H1 (cell line): ENCODE data around the gene ATM. TPM values are rescaled to one million over a fixed set of nuclear protein-coding genes. Genes with fewer than 3 reads are reported as not detected.

ENCODE experiments used
- CTCF ChIA-PET: fragments of 300-600 bp; sonication (Branson Sonifier 250); formaldehyde crosslinking; loops from one replicate; lab custom pipeline; 2021; ENCODE audit not compliant: partially characterized antibody; lab: Charles Lee
- POLR2A ChIA-PET: fragments of 300-600 bp; sonication (Branson Sonifier 250); formaldehyde crosslinking; loops from one replicate; lab custom pipeline; 2021; ENCODE audit warnings: inconsistent platforms; ENCODE audit not compliant: partially characterized antibody; lab: Charles Lee
- DNase-seq, 2 experiments: peaks; one replicate each; pipeline versions ENCODE4 v3.0.0 to v3.0.0-alpha.2; 2010 to 2022; ENCODE audit warnings: low spot score in 2 of 2, low read depth in 1 of 2, mixed read lengths in 1 of 2
- FAIRE-seq: peaks from 2 replicates; lab custom pipeline; 2011; peaks lifted over from hg19 to GRCh38; lab: Jason Lieb, UNC
- H2AFZ ChIP-seq: 2 replicates; pipeline ENCODE4 v1.8.1; 2012; ENCODE audit warnings: low read length, inconsistent platforms
- H2AK5ac ChIP-seq: 2 replicates; pipeline ENCODE4 v1.6.1; 2013; ENCODE audit warnings: low read depth, low read length
- H2BK120ac ChIP-seq: replicated peaks from 2 replicates; pipeline ENCODE3; 2013; ENCODE audit warnings: low read depth, low read length, inconsistent platforms
- H2BK12ac ChIP-seq: 2 replicates; pipeline ENCODE4 v1.6.1; 2013; ENCODE audit warnings: low read depth, low read length
- H2BK15ac ChIP-seq: 2 replicates; pipeline ENCODE4 v1.6.1; 2013; ENCODE audit warnings: low read length
- H2BK20ac ChIP-seq: 2 replicates; pipeline ENCODE4 v1.6.1; 2013; ENCODE audit warnings: low read length
- H2BK5ac ChIP-seq: 2 replicates; pipeline ENCODE4 v1.6.1; 2013; ENCODE audit warnings: low read depth, low read length
- H3K14ac ChIP-seq: 2 replicates; pipeline ENCODE4 v1.6.1; 2013; ENCODE audit warnings: inconsistent platforms; ENCODE audit not compliant: insufficient read length
- H3K18ac ChIP-seq: 2 replicates; pipeline ENCODE4 v1.6.1; 2013; ENCODE audit warnings: low read length; ENCODE audit errors: extremely low read depth
- H3K23ac ChIP-seq: 2 replicates; pipeline ENCODE4 v1.6.1; 2013; ENCODE audit warnings: inconsistent platforms; ENCODE audit not compliant: insufficient read length
- H3K23me2 ChIP-seq: 2 replicates; pipeline ENCODE4 v1.6.1; 2013; ENCODE audit warnings: low read depth, low read length
- H3K27ac ChIP-seq: 2 replicates; pipeline ENCODE4 v1.6.1; 2011; ENCODE audit warnings: low read depth, low read length, inconsistent platforms
- H3K27me3 ChIP-seq, 4 experiments: replicated peaks in 1 of 4; 1 replicate in 1 of 4; 2 replicates in 3 of 4; pipeline versions ENCODE4 v1.6.1 to v1.8.1; 2011 to 2013; ENCODE audit warnings: low read length in 3 of 4, mild to moderate bottlenecking in 3 of 4, inconsistent platforms in 2 of 4, mixed read lengths in 2 of 4, moderate library complexity in 1 of 4; ENCODE audit not compliant: control insufficient read depth in 3 of 4, insufficient read depth in 3 of 4; ENCODE audit errors: extremely low read depth in 1 of 4
- H3K36me3 ChIP-seq, 4 experiments: 2 replicates each; pipeline versions ENCODE4 v1.6.1 to v1.8.1; 2011 to 2013; ENCODE audit warnings: mild to moderate bottlenecking in 4 of 4, low read length in 3 of 4, moderate library complexity in 2 of 4, control low read depth in 1 of 4, inconsistent platforms in 1 of 4; ENCODE audit not compliant: insufficient read depth in 4 of 4, control insufficient read depth in 2 of 4
- H3K4ac ChIP-seq: replicated peaks from 2 replicates; pipeline ENCODE3; 2013; ENCODE audit warnings: low read length, low read depth, mixed read lengths, inconsistent platforms; ENCODE audit not compliant: insufficient read length
- H3K4me1 ChIP-seq, 4 experiments: replicated peaks in 1 of 4; 1 replicate in 1 of 4; 2 replicates in 3 of 4; pipeline versions ENCODE4 v1.6.1 to v1.8.1; 2011 to 2013; ENCODE audit warnings: low read length in 3 of 4, inconsistent platforms in 2 of 4, mixed read lengths in 1 of 4; ENCODE audit not compliant: insufficient read depth in 4 of 4, control insufficient read depth in 3 of 4
- H3K4me2 ChIP-seq, 2 experiments: 2 replicates each; pipeline versions ENCODE4 v1.6.1 to v1.8.1; 2011 to 2013; ENCODE audit warnings: low read depth in 2 of 2, low read length in 2 of 2, control low read depth in 1 of 2, inconsistent platforms in 1 of 2, mild to moderate bottlenecking in 1 of 2; ENCODE audit not compliant: insufficient read depth in 1 of 2
- H3K4me3 ChIP-seq, 4 experiments: fragments of 200-600, 300-600 bp in 1 of 4; sonication (generic), shearing (Covaris generic), sonication (Bioruptor Twin) in 1 of 4; 2 replicates each; pipeline versions ENCODE4 v1.5.1 to v1.8.1; 2011 to 2016; ENCODE audit warnings: low read length in 4 of 4, low read depth in 3 of 4, control low read depth in 2 of 4, inconsistent platforms in 2 of 4, mild to moderate bottlenecking in 2 of 4, mixed read lengths in 1 of 4, moderate library complexity in 1 of 4; ENCODE audit not compliant: insufficient read depth in 2 of 4; ENCODE audit errors: extremely low read depth in 1 of 4
- H3K56ac ChIP-seq: replicated peaks from 2 replicates; pipeline ENCODE3; 2013; ENCODE audit warnings: low read depth, mild to moderate bottlenecking, mixed read lengths, low read length, inconsistent platforms; ENCODE audit not compliant: insufficient read length
- H3K79me1 ChIP-seq: 2 replicates; pipeline ENCODE4 v1.6.1; 2013; ENCODE audit warnings: low read depth, low read length, control low read depth
- H3K79me2 ChIP-seq, 2 experiments: 2 replicates each; pipeline versions ENCODE4 v1.6.1 to v1.8.1; 2012 to 2013; ENCODE audit warnings: low read length in 2 of 2, mild to moderate bottlenecking in 2 of 2, inconsistent platforms in 1 of 2; ENCODE audit not compliant: insufficient read depth in 2 of 2, control insufficient read depth in 1 of 2
- H3K9ac ChIP-seq, 4 experiments: replicated peaks in 1 of 4; 1 replicate in 1 of 4; 2 replicates in 3 of 4; pipeline versions ENCODE4 v1.6.1 to v1.8.1; 2011 to 2013; ENCODE audit warnings: low read depth in 3 of 4, low read length in 3 of 4, control low read depth in 2 of 4, mild to moderate bottlenecking in 2 of 4, moderate library complexity in 2 of 4, inconsistent platforms in 1 of 4; ENCODE audit errors: extremely low read depth in 1 of 4
- H3K9me3 ChIP-seq, 2 experiments: 2 replicates each; pipeline versions ENCODE4 v1.6.1 to v1.8.1; 2012 to 2013; ENCODE audit warnings: mild to moderate bottlenecking in 2 of 2, moderate library complexity in 2 of 2, control low read depth in 1 of 2, inconsistent platforms in 1 of 2, low read depth in 1 of 2, low read length in 1 of 2, mixed read lengths in 1 of 2; ENCODE audit not compliant: insufficient read depth in 2 of 2
- H4K20me1 ChIP-seq, 2 experiments: replicated peaks in 1 of 2; 2 replicates each; pipeline versions ENCODE3 to v1.8.1; 2011 to 2013; ENCODE audit warnings: inconsistent platforms in 2 of 2, low read length in 2 of 2, mild to moderate bottlenecking in 1 of 2; ENCODE audit not compliant: insufficient read depth in 2 of 2, control insufficient read depth in 1 of 2
- H4K5ac ChIP-seq: 2 replicates; pipeline ENCODE4 v1.6.1; 2013; ENCODE audit warnings: low read length, low read depth, mixed read lengths, inconsistent platforms; ENCODE audit not compliant: insufficient read length
- H4K8ac ChIP-seq: 2 replicates; pipeline ENCODE4 v1.8.0; 2013; ENCODE audit warnings: mild to moderate bottlenecking, moderate library complexity, low read length, inconsistent platforms; ENCODE audit not compliant: insufficient read depth; ENCODE audit errors: extremely low read depth
- H4K91ac ChIP-seq: replicated peaks from 2 replicates; pipeline ENCODE3; 2013; ENCODE audit warnings: low read length, mixed read lengths, inconsistent platforms; ENCODE audit not compliant: insufficient read length
- BRCA1 ChIP-seq: IDR thresholded peaks from 2 replicates; pipeline ENCODE4 v1.6.1; 2012; ENCODE audit warnings: low read depth, low read length, improper control_type of control experiment
- CHD2 ChIP-seq: IDR thresholded peaks from 2 replicates; pipeline ENCODE4 v1.6.1; 2012; ENCODE audit warnings: low read length, improper control_type of control experiment
- GABPA ChIP-seq: IDR thresholded peaks from 2 replicates; pipeline ENCODE4 v1.6.1; 2011; ENCODE audit warnings: mild to moderate bottlenecking, low read length, moderate library complexity, borderline replicate concordance; ENCODE audit not compliant: insufficient read depth
- JUN ChIP-seq: IDR thresholded peaks from 2 replicates; pipeline ENCODE4 v1.6.1; 2011; ENCODE audit warnings: low read depth, mild to moderate bottlenecking, improper control_type of control experiment, low read length
- NRF1 ChIP-seq: IDR thresholded peaks from 2 replicates; pipeline ENCODE4 v1.6.1; 2011; ENCODE audit warnings: mild to moderate bottlenecking, low read depth, low read length, improper control_type of control experiment
- RBBP5 ChIP-seq: IDR thresholded peaks from 2 replicates; pipeline ENCODE4 v1.7.1; 2012; ENCODE audit warnings: low read depth, mild to moderate bottlenecking, inconsistent platforms, low read length, moderate library complexity, borderline replicate concordance
- SRF ChIP-seq: IDR thresholded peaks from 2 replicates; pipeline ENCODE4 v1.6.1; 2011; ENCODE audit warnings: mild to moderate bottlenecking, low read depth, low read length, moderate library complexity
- WGBS, 2 experiments: shearing (Covaris generic) in 1 of 2; methylation state at CpG; one replicate each; pipeline versions ENCODE4 v1.1.6 to v1.1.7; 2013 to 2015; ENCODE audit warnings: low lambda C conversion rate in 2 of 2, mixed read lengths in 2 of 2, inconsistent platforms in 1 of 2, low coverage in 1 of 2, missing lambda C conversion rate in 1 of 2; ENCODE audit not compliant: insufficient replicate concordance in 2 of 2, insufficient coverage in 1 of 2, insufficient read length in 1 of 2; ENCODE audit errors: extremely low coverage in 1 of 2, missing lambda C conversion rate in 1 of 2; 5-methylcytosine and 5-hydroxymethylcytosine counted together
- polyA plus RNA-seq, 7 experiments: library from polyadenylated mRNA; depleted of rRNA in 3 of 7; stranded (reverse) in 5 of 7; unstranded in 2 of 7; fragments of >200 nt in 5 of 7; fragments of 200-250 nt in 2 of 7; gene quantifications; 1 replicate in 5 of 7; 2 replicates in 1 of 7; 4 replicates in 1 of 7; pipeline versions ENCODE4 v1.2.1 to v1.2.3, GENCODE V29; 2011 to 2013; ENCODE audit warnings: missing spikeins in 2 of 7, mixed read lengths in 2 of 7
- total RNA-seq: library from RNA; stranded (reverse); fragmentation: NEBNext Ultra II Directional; extraction: Animal tissue kit (Norgen Biotek cat#: 25700); gene quantifications from 2 replicates; pipeline ENCODE4 v1.2.1, GENCODE V29; 2021

Gene ATM
- total and polyA plus RNA-seq, 2 of the 8 experiments (the other 6 are each of a cell fraction or from before 2014, with no cell fraction given), result 14.9 to 55.4 TPM

DNA sequence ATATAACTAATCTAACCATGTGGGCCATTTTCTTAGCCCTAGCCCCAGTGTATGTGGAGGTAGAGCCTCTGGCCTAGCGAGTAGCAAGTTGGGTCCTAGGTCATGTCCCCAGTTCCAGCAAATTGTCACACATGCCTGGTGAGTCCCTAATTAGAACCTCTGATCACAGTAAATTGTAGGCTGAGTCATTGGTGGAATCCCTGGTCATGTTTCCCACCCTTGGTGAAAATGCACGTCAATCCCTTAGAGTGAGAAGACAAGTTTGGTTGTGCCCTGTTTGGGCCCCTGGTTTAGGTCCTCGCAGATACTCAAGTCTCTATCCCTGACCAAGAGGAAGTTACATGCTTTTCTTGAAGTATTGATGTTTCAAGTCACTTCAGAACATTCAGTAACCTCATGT is 46.7 kb downstream of the ATM start:
- Histone ChIP-seq H3K36me3 (peaks cover 3 to 45% (median 17%) of the 10 kb centered on the region in 4 experiments; a peak in 6 of 8 replicates), H3K4ac (no peak overlapping the region), H2AFZ (no peak overlapping the region), H4K8ac (no peak overlapping the region), H2BK120ac (no peak overlapping the region), H3K27me3 (no peaks in the 10 kb centered on the region), H3K4me3 (no peak overlapping the region), H3K23me2 (no peaks in the 10 kb centered on the region), H3K79me2 (no peaks in the 10 kb centered on the region), H4K91ac (no peak overlapping the region), H3K4me2 (no peak overlapping the region), H2BK5ac (no peak overlapping the region), H3K4me1 (no peaks in the 10 kb centered on the region), H4K20me1 (no peaks in the 10 kb centered on the region), H2BK12ac (no peak overlapping the region), H3K27ac (no peak overlapping the region), H2BK15ac (no peak overlapping the region), H3K56ac (no peak overlapping the region), H3K9me3 (no peaks in the 10 kb centered on the region), H3K79me1 (no peaks in the 10 kb centered on the region), H2AK5ac (no peak overlapping the region), H3K9ac (no peak overlapping the region), H3K18ac (no peak overlapping the region), H4K5ac (no peak overlapping the region), H3K14ac (no peak overlapping the region), H3K23ac (no peak overlapping the region), H2BK20ac (no peak overlapping the region)
- CTCF ChIA-PET, result no interaction called here
- FAIRE-seq, result no peak
- POLR2A ChIA-PET, result no interaction called here
- no peak for DNase-seq
- 96% methylated on average over 3 of the region's 3 CpGs; no CpG with 5 or more reads in 1 of the 2 experiments for WGBS, 2 experiments
- TF ChIP-seq RBBP5, result no peak
- TF ChIP-seq JUN, result no peak
- TF ChIP-seq SRF, result no peak
- no peak for TF ChIP-seq NRF1
- no peak for TF ChIP-seq CHD2
- no peak for TF ChIP-seq BRCA1
- TF ChIP-seq GABPA, result no peak
